Sigmoid colon (tissue), 4 donors: ENCODE data around the gene GOLGA3.

Source experiments
- CTCF ChIP-seq, 4 experiments: fragments of 450-650 bp in 3 of 4; fragments of 200-600 bp in 1 of 4; IDR thresholded peaks; one replicate each; pipeline ENCODE4 v1.5.1; 2016 to 2019; ENCODE audit warnings: antibody characterized with exemption in 4 of 4, mild to moderate bottlenecking in 3 of 4, moderate library complexity in 2 of 4
- EP300 ChIP-seq, 4 donors: sonication (generic); formaldehyde crosslinking; IDR thresholded peaks; one replicate each; pipeline ENCODE4 v1.6.1; 2017; ENCODE audit warnings: antibody characterized with exemption in 4 of 4
- POLR2A ChIP-seq, 2 donors: fragments of 450-650 bp; IDR thresholded peaks; one replicate each; pipeline ENCODE4 v1.6.1; 2016; ENCODE audit warnings: antibody characterized with exemption in 2 of 2, mild to moderate bottlenecking in 2 of 2, moderate library complexity in 2 of 2
- POLR2AphosphoS5 ChIP-seq, 4 donors: sonication (generic); formaldehyde crosslinking; IDR thresholded peaks; one replicate each; pipeline ENCODE4 v1.6.1; 2017; ENCODE audit warnings: antibody characterized with exemption in 4 of 4

GRCh38 chr12:132766380-132767085 lies 62.1 kb downstream of the GOLGA3 start:
- no peak for TF ChIP-seq CTCF (IDR thresholded peaks at IDR 0.05)
- no peak for TF ChIP-seq POLR2A (IDR thresholded peaks at IDR 0.05)
- TF ChIP-seq POLR2AphosphoS5 (IDR thresholded peaks at IDR 0.05) = no peak
- TF ChIP-seq EP300 (IDR thresholded peaks at IDR 0.05) = no peak
